PFSK-1 (cell line): ENCODE data around the gene NRIP1.
A peak's percentile ranks its signal among the peaks of the same experiment; 100 is the strongest.

ENCODE experiments used
- FOXP2 ChIP-seq: optimal IDR thresholded peaks from 2 replicates; pipeline ENCODE3; 2011; ENCODE audit warnings: borderline replicate concordance, control low read depth, inconsistent platforms; ENCODE audit not compliant: insufficient read depth; ENCODE audit errors: extremely low read length, extremely low read depth
- POLR2AphosphoS5 ChIP-seq: IDR thresholded peaks from 2 replicates; pipeline ENCODE4 v1.6.1; 2012; ENCODE audit warnings: low read depth, mild to moderate bottlenecking, control low read depth, low read length, moderate library complexity
- SIN3A ChIP-seq: IDR thresholded peaks from 2 replicates; pipeline ENCODE4 v1.6.1; 2012; ENCODE audit warnings: mild to moderate bottlenecking, low read length, moderate library complexity, borderline replicate concordance; ENCODE audit not compliant: insufficient read depth
- TAF1 ChIP-seq: IDR thresholded peaks from 2 replicates; pipeline ENCODE4 v1.6.1; 2012; ENCODE audit warnings: low read length, control low read depth, borderline replicate concordance; ENCODE audit not compliant: insufficient read depth
- TF ChIP-seq, protein P1 (sequence below), 2 experiments: IDR thresholded peaks; 2 replicates each; pipeline versions ENCODE4 v1.6.1 to v1.8.0; 2011 to 2012; ENCODE audit warnings: low read depth in 2 of 2, low read length in 2 of 2, control low read depth in 1 of 2, inconsistent platforms in 1 of 2, mild to moderate bottlenecking in 1 of 2, moderate library complexity in 1 of 2; ENCODE audit not compliant: insufficient read depth in 1 of 2

The NRIP1 gene

DNA sequence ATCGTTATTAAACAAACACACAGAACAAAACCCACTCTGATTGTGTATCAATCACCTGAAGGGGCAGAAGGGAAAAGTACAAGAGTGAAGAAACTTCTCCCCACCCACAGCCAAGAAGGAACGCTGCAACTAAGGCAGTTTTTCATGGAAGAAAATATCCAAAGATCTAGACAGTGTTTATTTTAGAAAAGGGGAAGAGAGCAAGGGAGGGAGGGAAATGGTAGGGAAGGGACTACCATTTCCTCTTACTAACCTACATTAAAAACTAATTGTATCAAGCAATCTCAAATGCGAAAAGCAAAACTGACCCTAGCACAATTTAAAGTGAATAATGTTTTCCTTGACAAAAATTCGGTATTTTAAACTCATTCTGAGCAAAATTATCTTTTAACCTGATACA lies 3.5 kb downstream of the NRIP1 start:
- TF ChIP-seq, protein P1, sequence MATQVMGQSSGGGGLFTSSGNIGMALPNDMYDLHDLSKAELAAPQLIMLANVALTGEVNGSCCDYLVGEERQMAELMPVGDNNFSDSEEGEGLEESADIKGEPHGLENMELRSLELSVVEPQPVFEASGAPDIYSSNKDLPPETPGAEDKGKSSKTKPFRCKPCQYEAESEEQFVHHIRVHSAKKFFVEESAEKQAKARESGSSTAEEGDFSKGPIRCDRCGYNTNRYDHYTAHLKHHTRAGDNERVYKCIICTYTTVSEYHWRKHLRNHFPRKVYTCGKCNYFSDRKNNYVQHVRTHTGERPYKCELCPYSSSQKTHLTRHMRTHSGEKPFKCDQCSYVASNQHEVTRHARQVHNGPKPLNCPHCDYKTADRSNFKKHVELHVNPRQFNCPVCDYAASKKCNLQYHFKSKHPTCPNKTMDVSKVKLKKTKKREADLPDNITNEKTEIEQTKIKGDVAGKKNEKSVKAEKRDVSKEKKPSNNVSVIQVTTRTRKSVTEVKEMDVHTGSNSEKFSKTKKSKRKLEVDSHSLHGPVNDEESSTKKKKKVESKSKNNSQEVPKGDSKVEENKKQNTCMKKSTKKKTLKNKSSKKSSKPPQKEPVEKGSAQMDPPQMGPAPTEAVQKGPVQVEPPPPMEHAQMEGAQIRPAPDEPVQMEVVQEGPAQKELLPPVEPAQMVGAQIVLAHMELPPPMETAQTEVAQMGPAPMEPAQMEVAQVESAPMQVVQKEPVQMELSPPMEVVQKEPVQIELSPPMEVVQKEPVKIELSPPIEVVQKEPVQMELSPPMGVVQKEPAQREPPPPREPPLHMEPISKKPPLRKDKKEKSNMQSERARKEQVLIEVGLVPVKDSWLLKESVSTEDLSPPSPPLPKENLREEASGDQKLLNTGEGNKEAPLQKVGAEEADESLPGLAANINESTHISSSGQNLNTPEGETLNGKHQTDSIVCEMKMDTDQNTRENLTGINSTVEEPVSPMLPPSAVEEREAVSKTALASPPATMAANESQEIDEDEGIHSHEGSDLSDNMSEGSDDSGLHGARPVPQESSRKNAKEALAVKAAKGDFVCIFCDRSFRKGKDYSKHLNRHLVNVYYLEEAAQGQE (IDR thresholded peaks at IDR 0.05; ENCODE audit: insufficient read depth in 1 of 2, low read depth in 2 of 2, low read length in 2 of 2), result no peak
- TF ChIP-seq TAF1 (no peak), POLR2AphosphoS5 (no peak), FOXP2 (no peak), SIN3A (no peak)

DNA sequence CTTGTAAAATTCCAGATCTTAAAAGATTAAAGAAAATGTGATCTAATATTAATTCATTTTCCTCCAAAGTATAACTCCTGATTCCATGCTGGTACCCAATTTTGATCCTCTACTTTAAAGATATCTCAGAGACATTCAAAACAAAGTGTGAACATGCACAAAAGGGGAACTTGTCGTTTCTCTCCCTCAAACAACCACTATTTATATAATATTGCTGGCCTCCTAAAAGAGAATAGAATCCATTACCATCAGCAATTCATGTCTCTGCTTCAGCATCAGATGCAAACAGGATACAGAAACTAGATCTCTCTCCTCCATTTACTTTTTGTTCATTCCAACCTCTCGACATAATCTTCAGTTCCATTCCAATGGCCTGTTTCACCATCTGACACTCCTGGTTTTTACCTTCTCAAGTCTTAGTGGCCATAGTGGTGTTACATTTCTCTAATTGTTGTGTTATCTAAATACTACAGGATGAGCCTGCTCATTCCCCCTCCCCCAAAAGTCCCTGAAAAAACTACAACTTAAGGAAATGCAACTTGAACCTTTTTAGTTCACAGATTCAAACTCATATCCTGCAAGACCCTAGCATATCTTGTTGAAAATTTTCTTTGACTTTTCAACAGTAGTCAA lies 4.1 kb downstream of the NRIP1 start:
- no peak for TF ChIP-seq FOXP2
- TF ChIP-seq TAF1, result no peak
- no peak for TF ChIP-seq POLR2AphosphoS5
- TF ChIP-seq SIN3A, result no peak
- TF ChIP-seq, protein P1 (IDR thresholded peaks at IDR 0.05; ENCODE audit: insufficient read depth in 1 of 2, low read depth in 2 of 2, low read length in 2 of 2), result no peak

DNA sequence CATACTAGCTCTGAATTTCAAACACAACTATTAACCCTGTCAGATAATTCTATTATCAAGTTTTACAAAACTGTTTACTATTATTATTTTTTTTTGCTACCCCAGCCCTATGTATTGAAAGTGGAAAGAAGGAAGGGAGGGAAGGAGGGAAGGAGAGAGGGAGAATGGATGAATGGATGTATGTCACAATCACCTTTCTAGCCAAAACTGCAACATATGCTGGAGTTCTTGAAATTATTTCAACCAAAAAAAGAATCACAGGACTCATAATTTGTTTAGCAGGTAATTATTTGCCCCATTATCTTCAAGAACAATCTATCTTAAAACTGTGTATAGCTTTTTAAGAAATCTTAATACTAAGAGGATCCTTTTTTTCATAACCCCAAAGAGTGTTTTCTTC lies 5.4 kb downstream of the NRIP1 start:
- TF ChIP-seq FOXP2 (no peak), TAF1 (no peak), POLR2AphosphoS5 (no peak), SIN3A (no peak)
- TF ChIP-seq, protein P1 (IDR thresholded peaks at IDR 0.05; ENCODE audit: insufficient read depth in 1 of 2, low read depth in 2 of 2, low read length in 2 of 2), result no peak

GRCh38 chr21:15058854-15059263 lies 5.9 kb downstream of the NRIP1 start:
- TF ChIP-seq, protein P1 (IDR thresholded peaks at IDR 0.05; ENCODE audit: insufficient read depth in 1 of 2, low read depth in 2 of 2, low read length in 2 of 2), result peak in 1 of 2 experiments; percentile 62; a peak in 1 of 4 replicates
- TF ChIP-seq FOXP2 (no peak), SIN3A (peak; percentile 79; the same call in 1 of the 2 replicates), TAF1 (peak; percentile 36; the same call in 1 of the 2 replicates), POLR2AphosphoS5 (peak; percentile 31; the same call in 1 of the 2 replicates)

- TF ChIP-seq, protein P1 (IDR thresholded peaks at IDR 0.05; ENCODE audit: insufficient read depth in 1 of 2, low read depth in 2 of 2, low read length in 2 of 2), result no peak
- TF ChIP-seq TAF1 (no peak), FOXP2 (no peak), SIN3A (no peak), POLR2AphosphoS5 (no peak)
These were observed 7.5 kb downstream of the NRIP1 start for GRCh38 chr21:15057285-15057684.
